NOMO-1 treated with DMSO at 0.1 percent for 48 hours (cell line): Measurements from ENCODE around the gene SHISA5.
"Not testable (repeated sequence)": the region's sequence is repeated elsewhere in the genome, so short reads cannot be mapped to it uniquely, and the experiment has no call there.

Source experiments
- DNase-seq: peaks from one replicate; lab custom pipeline; 2025; ENCODE audit not compliant: unreplicated experiment; lab: John Stamatoyannopoulos, UW

The SHISA5 gene

DNA sequence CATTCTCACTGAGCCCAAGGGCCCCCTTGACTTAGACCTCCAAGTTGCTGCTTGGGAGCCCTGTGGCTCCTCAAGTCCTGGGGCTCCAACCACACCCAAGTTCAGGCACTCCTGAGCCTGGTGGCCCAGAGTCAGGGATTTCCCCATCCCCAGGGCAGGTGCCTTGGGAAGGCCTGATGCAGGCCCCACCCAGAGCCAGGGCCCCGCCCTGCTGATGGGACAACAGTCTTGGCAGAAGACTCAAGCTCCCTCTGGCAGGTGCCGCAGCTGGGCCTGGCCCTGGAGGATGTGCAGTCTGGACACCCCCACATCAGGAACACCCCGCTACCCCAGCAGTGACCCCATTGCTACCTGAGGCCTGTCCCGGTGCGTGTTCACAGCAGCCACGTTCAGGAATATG is 17.7 kb upstream of the SHISA5 start:
- DNase-seq: no peak

DNA sequence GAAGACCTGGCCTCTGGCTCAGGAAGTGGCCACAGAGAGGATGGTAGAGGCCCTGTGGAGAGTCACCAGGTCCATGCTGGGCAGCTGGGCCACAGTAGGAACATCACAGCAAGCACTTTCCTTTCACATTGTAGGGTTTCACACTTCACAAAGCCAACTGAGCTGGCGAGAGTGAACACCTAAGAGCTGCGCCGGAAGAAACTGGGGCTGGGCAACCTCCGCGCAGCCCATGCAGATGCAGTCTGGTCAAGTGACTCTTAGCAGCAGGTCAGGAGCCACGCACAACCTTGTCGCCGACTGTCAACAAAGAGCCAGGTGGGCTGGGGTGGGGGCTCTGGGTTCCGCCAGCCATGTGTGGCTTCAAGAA is 15.3 kb upstream of the SHISA5 start:
- no peak for DNase-seq

DNA sequence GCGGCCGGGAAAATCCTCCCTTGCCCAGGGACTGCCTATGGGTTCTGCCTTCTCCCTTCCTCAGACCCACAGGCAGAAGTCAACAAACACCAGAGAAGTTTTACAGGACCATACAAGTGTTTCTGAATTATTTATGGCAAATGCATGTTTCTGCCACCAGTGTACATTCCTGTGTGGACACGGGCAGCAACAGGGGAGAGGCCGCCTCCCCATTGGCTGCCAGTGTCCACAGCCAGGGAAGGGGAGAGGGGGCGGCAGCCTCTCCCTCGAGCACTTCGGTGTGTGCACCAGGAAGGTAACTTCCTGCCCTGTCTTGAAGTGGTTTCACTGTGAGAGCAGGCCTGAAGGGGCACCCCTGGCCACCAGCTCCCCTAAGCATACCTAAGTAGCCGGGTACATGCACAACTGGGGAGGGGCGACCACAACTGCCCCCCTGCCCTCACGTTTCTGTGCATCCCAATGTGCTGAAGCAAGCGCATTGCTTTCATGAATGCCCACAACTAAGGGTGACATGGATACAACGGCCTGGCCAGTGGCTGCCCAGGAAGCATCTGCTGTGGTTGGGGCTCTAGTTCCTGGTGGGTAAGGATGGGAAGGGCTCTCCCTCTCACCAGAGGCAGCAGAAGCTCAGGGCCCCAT is 14.8 kb upstream of the SHISA5 start:
- DNase-seq: no peak

DNA sequence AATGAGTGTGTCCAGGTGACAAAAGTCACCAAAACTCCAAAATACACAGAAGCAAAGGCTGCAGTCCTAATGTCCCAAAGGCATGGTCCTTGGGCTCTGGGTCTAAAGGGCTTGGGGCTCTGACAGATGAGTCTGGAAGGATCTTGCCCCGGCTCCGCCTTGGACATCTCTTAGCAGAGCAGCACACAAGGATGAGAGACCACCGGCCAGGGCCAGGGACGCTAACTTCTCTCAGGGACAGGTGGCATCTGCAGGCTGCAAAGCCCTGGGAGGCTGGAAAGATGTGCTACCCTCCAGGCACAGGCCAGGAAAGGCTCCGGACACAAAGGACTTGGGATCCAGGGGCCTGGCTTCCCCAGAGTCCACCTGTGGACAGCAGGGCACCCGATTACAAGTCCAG is 14.1 kb upstream of the SHISA5 start:
- DNase-seq: no peak

DNA sequence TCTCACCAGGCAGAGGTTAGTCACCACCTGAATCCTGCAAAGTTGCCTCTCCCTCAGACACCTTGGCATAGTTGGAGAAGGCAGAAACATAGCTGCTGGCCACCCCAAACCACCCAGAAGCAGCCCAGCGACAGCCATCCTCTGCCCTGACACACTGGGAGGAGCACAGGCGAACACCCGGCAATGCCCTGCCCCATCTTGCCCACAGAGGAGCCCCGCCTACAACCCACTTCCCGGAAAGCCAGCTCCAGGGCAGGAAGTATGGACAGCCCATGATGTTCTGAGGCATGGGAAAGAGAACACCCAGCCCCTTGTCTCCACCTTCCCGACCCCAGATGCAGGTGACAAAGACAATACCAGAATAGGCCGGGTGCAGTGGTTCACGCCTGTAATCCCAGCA is 12.6 kb upstream of the SHISA5 start:
- DNase-seq: no peak

DNA sequence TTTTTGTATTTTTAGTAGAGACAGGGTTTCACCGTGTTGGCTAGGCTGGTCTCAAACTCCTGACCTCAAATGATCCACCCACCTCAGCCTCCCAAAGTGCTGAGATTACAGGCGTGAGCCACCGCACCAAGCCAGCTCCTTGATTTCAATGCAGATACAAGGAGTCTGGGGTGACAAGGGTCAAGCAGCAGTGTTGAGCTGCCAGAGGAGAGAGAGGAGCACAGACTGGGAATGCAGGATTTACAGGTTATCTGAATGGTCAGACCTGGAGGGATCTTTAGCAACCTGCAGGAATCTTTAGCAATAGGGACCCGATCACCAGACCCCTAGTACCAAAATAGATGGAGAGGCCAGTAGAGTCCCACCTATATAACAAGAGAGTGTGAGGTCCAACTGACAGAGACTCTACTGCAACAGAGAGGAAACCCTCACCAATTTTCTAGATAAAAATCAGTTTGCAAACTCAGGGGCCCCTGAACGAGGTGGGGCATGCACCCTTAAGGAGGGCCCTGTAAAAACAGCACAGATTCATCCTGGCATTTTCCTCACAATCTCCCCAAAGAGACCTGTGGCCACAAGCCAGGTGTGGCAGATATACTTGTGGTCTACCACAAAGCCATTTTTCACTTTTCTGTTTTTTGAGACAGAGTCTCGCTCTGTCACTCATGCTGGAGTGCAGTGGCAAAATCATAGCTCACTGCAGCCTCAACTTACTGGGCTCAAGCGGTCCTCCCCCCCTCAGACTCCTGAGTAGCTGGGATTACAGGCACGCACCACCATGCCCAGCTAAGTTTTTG is 10.7 kb upstream of the SHISA5 start:
- DNase-seq: no peak

DNA sequence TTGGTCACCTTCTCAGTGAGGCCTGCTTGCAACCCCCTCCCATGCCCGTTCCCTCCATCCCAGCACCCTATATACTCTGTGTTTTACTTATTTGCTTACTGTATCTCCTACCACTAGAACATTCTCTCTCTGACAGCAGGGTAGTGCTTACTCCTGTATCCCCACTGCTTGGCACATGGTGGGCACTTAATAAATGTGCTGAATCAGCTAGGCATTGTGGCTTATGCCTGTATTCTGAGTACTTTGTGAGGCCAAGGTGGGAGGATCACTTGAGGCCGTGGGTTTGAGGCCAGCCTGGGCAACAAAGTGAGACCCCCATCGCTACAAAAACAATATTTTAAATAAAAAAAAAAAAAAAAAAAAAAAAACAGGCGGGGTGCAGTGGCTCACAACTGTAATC is 7.6 kb upstream of the SHISA5 start:
- no peak for DNase-seq

DNA sequence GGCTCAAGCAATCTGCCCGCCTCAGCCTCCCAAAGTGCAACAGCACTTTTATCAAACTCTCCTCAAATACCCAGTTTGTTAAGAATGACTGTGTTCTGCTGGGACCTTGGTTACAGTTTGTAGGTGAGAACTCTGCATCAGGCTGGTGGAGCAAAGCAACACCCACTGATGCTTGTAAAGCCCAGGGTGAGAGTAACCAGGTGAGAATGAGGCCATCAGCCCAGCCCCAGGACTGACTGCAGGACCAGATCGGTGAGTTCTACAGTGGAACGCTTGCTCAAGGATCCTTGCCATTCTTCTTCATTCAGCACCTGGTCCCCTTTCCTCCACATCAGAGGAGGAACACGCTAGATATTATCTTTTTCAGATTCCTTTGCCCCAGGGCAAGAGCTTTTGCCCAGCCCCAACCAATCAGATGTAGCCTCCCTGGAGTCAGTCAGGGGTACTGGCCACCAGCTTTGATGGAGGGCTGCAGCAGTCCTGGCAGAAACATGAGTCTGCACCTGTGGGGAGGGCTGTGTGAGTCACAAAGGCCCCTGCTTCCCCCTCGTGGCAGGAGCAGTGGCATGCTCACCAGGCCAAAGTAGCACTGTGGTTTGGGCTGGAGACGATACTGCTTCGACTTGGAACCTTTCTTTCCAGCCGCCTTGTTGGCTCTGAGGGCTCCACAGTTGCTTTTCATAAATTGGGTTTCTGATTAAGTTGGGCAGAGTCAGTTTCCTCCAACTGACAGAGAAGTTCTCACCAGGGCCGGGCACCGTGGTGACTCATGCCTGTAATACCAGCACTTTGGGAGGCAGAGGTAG is 3.5 kb upstream of the SHISA5 start:
- peak; percentile 73 for DNase-seq

DNA sequence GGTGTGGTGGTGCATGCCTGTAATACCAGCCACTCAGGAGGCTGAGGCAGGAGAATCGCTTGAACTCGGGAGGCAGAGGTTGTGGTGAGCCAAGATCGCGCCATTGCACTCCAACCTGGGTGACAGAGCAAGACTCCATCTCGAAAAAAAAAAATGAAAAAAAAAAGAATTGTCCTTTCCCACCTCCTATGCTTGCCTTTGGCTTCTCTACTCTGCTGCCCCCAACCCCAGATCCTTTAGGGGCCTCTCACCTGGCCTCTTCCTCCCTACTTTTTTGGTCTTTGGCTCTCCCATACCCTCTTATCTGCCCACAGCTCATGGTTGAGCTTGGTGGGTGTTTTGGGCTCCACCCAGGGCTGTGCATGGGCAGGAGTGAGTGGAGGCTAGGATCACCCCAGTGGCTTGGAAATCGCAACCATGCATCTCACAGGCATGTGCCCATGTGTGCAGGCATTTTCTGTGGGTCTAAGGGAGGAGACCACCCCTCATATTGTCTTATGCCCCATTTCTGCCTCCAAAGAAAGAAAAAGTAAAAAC is 2.1 kb upstream of the SHISA5 start:
- DNase-seq: no peak

DNA sequence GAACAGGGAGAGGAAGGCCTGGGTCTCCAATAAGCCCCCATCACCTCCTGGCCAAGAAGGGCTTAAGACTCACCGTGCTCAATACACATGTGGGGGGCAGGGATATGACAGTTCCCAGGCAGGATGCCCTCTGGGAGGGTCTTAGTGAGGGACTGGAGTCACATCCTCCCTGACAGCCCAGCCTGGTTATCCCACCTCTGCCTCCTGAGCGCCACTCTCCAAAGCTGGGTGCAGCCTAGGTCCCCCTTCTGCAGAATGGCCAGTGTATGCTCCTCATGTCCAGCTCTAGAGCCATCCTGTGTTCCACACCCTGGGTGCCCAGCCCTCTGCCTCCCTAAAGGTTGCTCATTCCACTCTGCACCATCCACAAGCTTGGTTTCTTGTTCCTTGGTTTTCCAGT is 1.2 kb upstream of the SHISA5 start:
- no peak for DNase-seq

DNA sequence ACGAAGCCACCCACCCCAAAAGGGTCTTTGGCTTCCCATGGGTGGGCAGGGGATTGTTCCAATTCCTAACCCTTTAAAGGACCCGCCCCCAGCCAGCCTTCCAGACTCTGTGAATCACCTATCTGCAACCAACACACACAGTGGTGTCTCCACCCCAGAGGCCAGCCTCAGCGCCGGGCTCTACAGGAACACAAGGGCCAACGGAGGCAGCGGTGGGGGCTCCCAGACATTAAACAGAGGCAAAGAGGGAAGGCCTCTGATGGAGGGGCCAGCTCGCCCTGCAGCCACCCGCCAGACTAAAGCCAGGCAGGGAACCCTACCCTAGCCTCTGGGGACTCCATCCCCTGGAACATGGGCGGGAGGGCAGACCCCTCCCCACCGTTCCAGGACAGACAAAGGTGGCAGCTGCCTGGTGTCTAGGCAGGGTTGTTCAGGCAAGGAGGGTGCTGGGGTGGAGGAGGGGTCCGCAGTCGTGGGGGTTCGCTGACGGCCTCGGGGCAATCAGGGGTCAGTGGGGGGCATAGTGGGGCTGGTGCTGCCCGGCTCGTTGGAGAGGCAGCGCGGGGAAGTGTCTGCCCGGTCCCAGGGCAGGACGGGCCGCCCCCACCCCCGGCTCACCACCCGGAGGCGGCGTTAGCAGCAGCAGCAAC is 448 bp downstream of the SHISA5 start:
- no peak for DNase-seq

DNA sequence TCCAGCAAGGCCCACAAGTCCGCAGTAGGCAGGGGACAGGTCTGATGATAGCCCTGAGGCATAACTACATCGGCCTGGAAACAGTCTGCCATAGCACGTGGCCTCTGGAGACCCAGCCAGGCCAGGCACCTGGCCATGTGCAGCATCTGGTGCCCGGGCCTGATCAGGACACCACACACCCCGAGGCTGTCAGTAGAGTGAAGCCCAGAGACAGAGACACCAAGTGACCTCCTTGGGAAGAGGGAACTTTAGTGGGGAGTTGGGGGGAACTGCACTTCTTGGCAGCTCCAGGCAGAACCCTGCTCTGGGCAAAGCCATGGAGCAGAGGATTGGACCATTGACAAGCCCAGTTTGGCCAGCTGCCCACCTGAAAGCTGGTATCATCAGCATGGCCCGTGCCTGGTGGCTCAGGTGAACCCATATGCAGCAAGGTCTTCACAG is 1.2 kb downstream of the SHISA5 start:
- no peak for DNase-seq

DNA sequence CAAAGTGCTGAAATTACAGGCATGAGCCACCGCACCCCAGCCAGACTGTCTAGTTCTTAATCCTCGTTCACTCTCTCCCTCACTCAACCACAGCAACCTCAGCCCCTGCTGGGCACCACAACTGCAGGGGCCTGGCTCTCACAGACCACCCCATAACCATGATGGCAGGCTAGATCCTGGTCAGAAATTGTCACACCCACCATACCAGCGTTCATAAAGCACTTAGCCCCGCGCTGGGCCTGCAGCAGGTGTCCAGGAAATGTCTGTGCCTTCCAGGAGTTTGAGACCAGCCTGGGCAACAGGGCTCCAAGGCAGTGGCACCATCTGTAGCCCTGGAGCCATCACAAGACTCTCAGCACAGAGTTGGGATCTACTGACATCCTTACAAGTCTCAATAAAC is 1.9 kb downstream of the SHISA5 start:
- no peak for DNase-seq

DNA sequence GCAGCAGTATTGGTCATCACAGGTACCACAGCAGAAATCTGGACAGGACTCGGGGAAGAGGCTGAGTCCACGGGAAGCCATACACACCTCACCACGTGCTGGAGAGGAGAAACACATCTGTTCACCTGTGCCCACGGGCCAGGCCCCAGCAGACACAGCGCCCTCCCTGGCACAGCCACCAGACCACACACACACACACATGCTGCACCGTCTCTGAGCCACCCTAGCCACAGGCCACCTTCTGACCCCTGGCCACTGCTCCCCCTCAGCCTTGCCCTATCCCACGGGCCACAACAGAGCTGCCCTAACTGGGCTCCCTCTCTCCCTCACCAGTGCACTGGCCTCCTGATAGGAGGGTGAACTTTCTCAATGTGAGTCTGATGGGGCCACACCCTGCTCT is 2.8 kb downstream of the SHISA5 start:
- no peak for DNase-seq

DNA sequence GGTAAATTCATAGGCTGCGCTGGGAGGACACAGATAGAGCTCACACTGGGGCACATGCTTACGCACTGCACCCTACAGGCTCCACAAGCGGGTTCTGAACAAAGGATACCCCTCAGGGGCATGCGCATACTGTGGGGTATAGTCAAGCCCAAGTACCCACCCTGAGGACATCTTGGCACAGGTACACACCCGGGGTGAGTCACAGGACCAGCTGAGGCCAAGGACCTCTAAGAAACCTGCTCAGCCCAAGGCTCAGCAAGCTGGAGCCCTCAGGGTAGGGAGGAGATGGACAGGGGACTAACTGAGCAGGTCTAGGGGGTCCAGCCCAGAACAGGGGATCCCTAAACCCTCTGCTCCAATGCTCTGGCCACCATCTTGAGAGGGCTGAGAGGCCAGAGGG is 3.3 kb downstream of the SHISA5 start:
- DNase-seq: no peak

DNA sequence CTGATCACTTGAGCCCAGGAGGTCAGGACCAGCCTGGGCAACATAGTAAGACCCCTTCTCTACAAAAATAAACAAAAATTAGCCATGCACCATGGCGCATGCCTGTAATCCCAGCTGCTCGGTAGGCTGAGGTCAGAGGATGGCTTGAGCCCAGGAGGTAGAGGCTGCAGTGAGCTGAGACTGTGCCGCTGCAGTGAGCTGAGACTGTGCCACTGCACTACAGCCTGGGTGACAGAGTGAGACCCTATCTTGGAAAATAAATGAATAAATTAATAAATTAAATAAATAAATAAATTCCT is 10.8 kb downstream of the SHISA5 start:
- DNase-seq: no peak

DNA sequence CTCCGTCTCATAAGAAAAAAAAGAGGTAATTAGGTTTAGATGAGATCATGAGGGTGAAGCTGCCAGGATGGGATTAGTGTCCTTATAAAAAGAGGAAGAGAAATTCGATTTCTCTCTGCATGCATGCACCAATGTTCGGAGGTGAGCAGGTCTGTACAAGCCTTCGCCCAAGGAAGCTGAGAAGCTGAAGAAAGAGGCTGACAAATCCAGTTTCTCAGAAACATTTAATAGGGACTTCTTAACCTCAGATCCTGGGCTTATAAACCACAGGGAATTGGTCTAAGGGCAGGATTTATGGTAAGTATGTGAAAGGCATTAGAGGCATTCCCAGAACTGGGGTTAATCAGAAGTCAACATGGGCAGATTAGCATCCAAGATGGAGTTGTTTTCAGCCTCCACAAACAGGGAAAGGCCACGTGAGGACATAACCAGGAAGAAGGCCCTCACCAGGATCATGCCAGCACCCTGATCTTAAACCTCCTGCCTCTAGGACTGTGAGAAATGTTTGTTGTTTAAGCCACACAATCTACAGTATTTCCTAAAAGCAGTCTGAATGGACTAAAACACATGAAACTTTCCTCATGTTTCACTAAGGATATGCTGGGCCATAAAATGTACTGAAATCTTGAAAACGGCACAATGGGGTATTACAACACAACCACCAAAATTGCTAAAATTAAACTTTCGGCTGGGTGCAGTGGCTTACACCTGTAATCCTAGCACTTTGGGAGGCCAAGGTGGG is 11.3 kb downstream of the SHISA5 start:
- DNase-seq: peak; percentile 96

DNA sequence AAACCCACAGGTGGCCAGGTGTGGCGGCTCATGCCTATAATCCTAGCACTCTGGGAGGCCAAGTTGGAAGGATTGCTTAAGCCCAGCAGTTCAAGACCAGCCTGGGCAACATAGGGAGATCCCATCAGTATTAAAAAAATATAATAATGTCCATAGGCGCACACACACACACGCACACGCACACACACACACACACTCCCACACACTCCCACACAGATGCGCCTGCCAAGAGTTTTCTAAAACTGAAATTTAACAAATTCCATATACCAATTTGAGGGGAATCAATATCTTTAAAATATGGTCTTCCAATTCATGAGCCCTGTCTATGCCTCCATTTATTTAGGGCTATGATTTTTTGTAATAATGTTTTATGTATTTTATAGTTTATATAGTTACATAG is 17.0 kb downstream of the SHISA5 start:
- DNase-seq: no peak

DNA sequence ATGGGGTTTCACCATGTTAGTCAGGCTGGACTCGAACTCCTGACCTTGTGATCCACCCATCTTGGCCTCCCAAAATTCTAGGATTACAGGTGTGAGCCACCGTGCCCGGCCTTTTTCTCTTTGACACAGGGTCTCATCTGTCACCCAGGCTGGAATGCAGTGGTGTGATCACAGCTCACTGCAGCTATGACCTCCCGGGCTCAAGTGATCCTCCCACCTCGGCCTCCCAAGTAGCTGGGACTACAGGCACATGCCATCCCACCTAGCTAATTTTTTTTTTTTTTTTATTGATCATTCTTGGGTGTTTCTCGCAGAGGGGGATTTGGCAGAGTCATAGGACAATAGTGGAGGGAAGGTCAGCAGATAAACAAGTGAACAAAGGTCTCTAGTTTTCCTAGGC is 21.2 kb downstream of the SHISA5 start:
- DNase-seq: not testable (repeated sequence)

DNA sequence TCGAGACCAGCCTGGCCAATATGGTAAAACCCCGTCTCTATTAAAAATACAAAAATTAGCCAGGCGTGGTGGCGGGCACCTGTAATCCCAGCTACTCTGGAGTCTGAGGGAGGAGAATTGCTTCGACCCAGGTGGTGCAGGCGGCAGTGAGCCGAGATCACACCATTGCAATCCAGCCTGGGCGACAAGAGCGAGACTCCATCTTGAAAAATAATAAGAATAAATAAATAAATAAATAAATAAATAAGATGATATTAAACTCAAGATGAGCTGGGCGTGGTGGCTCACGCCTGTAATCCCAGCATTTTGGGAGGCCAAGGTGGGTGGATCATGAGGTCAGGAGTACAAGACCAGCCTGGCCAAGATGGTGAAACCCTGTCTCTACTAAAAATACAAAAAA is 23.1 kb downstream of the SHISA5 start:
- not testable (repeated sequence) for DNase-seq
